IMR-90 (cell line): Measurements from ENCODE around the gene CCDC18. TPM values are rescaled to one million over a fixed set of nuclear protein-coding genes. Genes with fewer than 3 reads are reported as not detected.
A peak's percentile ranks its signal among the peaks of the same experiment; 100 is the strongest.

Source experiments
- ATAC-seq: fragments of 200-7000 bp; cut with Tn5 transposase; 2 replicates; pipeline ENCODE4 v1.9.1; 2020; ENCODE audit warnings: low read depth, mild to moderate bottlenecking, moderate library complexity
- BruUV-seq: library from RNA; stranded (reverse); fragments of 400-500 nt; replicated peaks from 2 replicates; lab custom pipeline; 2021; lab: Mats Ljungman, UMichigan
- CTCF ChIA-PET: fragments of 300-600 bp; formaldehyde crosslinking; extraction: SDS; loops from one replicate; lab custom pipeline; 2021; ENCODE audit warnings: antibody characterized with exemption; lab: Yijun Ruan, JAX
- POLR2A ChIA-PET: fragments of 300-600 bp; sonication (Branson Sonifier 250); formaldehyde crosslinking; loops from one replicate; lab custom pipeline; 2022; ENCODE audit warnings: antibody characterized with exemption; ENCODE audit not compliant: unreplicated experiment; lab: Charles Lee
- DNase-seq: peaks from one replicate; pipeline ENCODE4 v3.0.0; 2013
- H2AFZ ChIP-seq: replicated peaks from 2 replicates; pipeline ENCODE3; 2013; ENCODE audit warnings: low read length, mild to moderate bottlenecking; ENCODE audit not compliant: poor library complexity
- H2AK5ac ChIP-seq: 2 replicates; pipeline ENCODE4 v1.6.1; 2013; ENCODE audit warnings: low read depth, low read length, inconsistent platforms
- H2AK9ac ChIP-seq: replicated peaks from 2 replicates; pipeline ENCODE3; 2013; ENCODE audit warnings: mild to moderate bottlenecking, low read depth, low read length, moderate library complexity; ENCODE audit not compliant: poor library complexity
- H2BK120ac ChIP-seq: 2 replicates; pipeline ENCODE4 v1.6.1; 2013; ENCODE audit warnings: low read depth, low read length, inconsistent platforms
- H2BK15ac ChIP-seq: 3 replicates; pipeline ENCODE4 v1.6.1; 2013; ENCODE audit warnings: low read depth, low read length, inconsistent platforms
- H2BK20ac ChIP-seq: 2 replicates; pipeline ENCODE4 v1.6.1; 2013; ENCODE audit warnings: low read depth, mild to moderate bottlenecking, inconsistent platforms, low read length, moderate library complexity
- H2BK5ac ChIP-seq: 2 replicates; pipeline ENCODE4 v1.6.1; 2013; ENCODE audit warnings: mild to moderate bottlenecking, low read depth, low read length, inconsistent platforms; ENCODE audit not compliant: poor library complexity, severe bottlenecking
- H3K14ac ChIP-seq: replicated peaks from 2 replicates; pipeline ENCODE4 v1.6.1; 2013; ENCODE audit warnings: low read depth, low read length, inconsistent platforms
- H3K18ac ChIP-seq: 2 replicates; pipeline ENCODE4 v1.6.1; 2013; ENCODE audit warnings: low read depth, low read length, control low read depth
- H3K23ac ChIP-seq: 2 replicates; pipeline ENCODE4 v1.6.1; 2013; ENCODE audit warnings: low read depth, low read length, inconsistent platforms
- H3K27ac ChIP-seq: 2 replicates; pipeline ENCODE4 v1.5.1; 2013; ENCODE audit warnings: mild to moderate bottlenecking, control low read depth, low read length; ENCODE audit not compliant: insufficient read depth
- H3K27me3 ChIP-seq: 2 replicates; pipeline ENCODE4 v1.6.1; 2013; ENCODE audit warnings: low read length; ENCODE audit not compliant: control insufficient read depth, insufficient read depth
- H3K36me3 ChIP-seq: 2 replicates; pipeline ENCODE4 v1.6.1; 2013; ENCODE audit warnings: low read length, mixed read lengths; ENCODE audit not compliant: control insufficient read depth, insufficient read depth
- H3K4ac ChIP-seq: 2 replicates; pipeline ENCODE4 v1.6.1; 2013; ENCODE audit warnings: low read depth, low read length, inconsistent platforms
- H3K4me1 ChIP-seq: 2 replicates; pipeline ENCODE4 v1.6.1; 2013; ENCODE audit warnings: low read length, mixed read lengths; ENCODE audit not compliant: control insufficient read depth, insufficient read depth
- H3K4me2 ChIP-seq: 2 replicates; pipeline ENCODE4 v1.6.1; 2013; ENCODE audit warnings: low read depth, mild to moderate bottlenecking, control low read depth, low read length, moderate library complexity
- H3K4me3 ChIP-seq: 2 replicates; pipeline ENCODE4 v1.5.1; 2013; ENCODE audit warnings: low read depth, mild to moderate bottlenecking, control low read depth, low read length, moderate library complexity; ENCODE audit not compliant: insufficient read depth
- H3K56ac ChIP-seq: 2 replicates; pipeline ENCODE4 v1.6.1; 2013; ENCODE audit warnings: low read length, inconsistent platforms; ENCODE audit not compliant: insufficient read depth; ENCODE audit errors: extremely low read depth
- H3K79me1 ChIP-seq, 2 experiments: 2 replicates each; pipeline ENCODE4 v1.6.1; 2013; ENCODE audit warnings: low read length in 2 of 2, inconsistent platforms in 1 of 2, low read depth in 1 of 2
- H3K9ac ChIP-seq: 2 replicates; pipeline ENCODE4 v1.6.1; 2013; ENCODE audit warnings: low read depth, low read length, control low read depth
- H3K9me1 ChIP-seq: 2 replicates; pipeline ENCODE4 v1.6.1; 2013; ENCODE audit warnings: low read length, inconsistent platforms; ENCODE audit not compliant: insufficient read depth
- H3K9me3 ChIP-seq: 2 replicates; pipeline ENCODE4 v1.6.1; 2013; ENCODE audit warnings: low read length; ENCODE audit not compliant: control insufficient read depth, insufficient read depth
- H4K20me1 ChIP-seq: 2 replicates; pipeline ENCODE4 v1.6.1; 2013; ENCODE audit warnings: low read length, inconsistent platforms; ENCODE audit not compliant: insufficient read depth
- H4K5ac ChIP-seq: 2 replicates; pipeline ENCODE4 v1.6.1; 2013; ENCODE audit warnings: mild to moderate bottlenecking, low read depth, low read length, control low read depth
- H4K8ac ChIP-seq, 2 experiments: 2 replicates each; pipeline ENCODE4 v1.6.1; 2013; ENCODE audit warnings: low read depth in 2 of 2, low read length in 2 of 2, control low read depth in 1 of 2, inconsistent platforms in 1 of 2
- H4K91ac ChIP-seq: 2 replicates; pipeline ENCODE4 v1.6.1; 2013; ENCODE audit warnings: low read depth, low read length, inconsistent platforms; ENCODE audit not compliant: insufficient read depth
- CEBPB ChIP-seq: IDR thresholded peaks from 2 replicates; pipeline ENCODE4 v1.6.1; 2012; ENCODE audit warnings: low read depth, low read length, improper control_type of control experiment
- FOS ChIP-seq: fragments of 150-350 bp; IDR thresholded peaks from 2 replicates; pipeline ENCODE4 v1.6.1; 2016; ENCODE audit warnings: low read depth, low read length
- NFE2L2 ChIP-seq: fragments of 150-350 bp; IDR thresholded peaks from 2 replicates; pipeline ENCODE4 v1.6.1; 2016; ENCODE audit warnings: low read depth, mild to moderate bottlenecking, low read length
- POLR2A ChIP-seq: IDR thresholded peaks from 2 replicates; pipeline ENCODE4 v1.6.1; 2012; ENCODE audit warnings: mild to moderate bottlenecking, low read depth, low read length
- RAD21 ChIP-seq: IDR thresholded peaks from 2 replicates; pipeline ENCODE4 v1.6.1; 2012; ENCODE audit warnings: low read length, improper control_type of control experiment
- RFX5 ChIP-seq: IDR thresholded peaks from 2 replicates; pipeline ENCODE4 v1.8.0; 2012; ENCODE audit warnings: low read depth, mild to moderate bottlenecking, low read length, moderate library complexity
- USF2 ChIP-seq: fragments of 150-350 bp; IDR thresholded peaks from 2 replicates; pipeline ENCODE4 v1.6.1; 2017; ENCODE audit warnings: mild to moderate bottlenecking, antibody characterized with exemption, low read length, low read depth
- WGBS, 2 experiments: methylation state at CpG; one replicate each; pipeline versions ENCODE4 v1.1.5 to v1.1.7; 2013; ENCODE audit warnings: missing lambda C conversion rate in 2 of 2; ENCODE audit not compliant: insufficient read length in 1 of 2; ENCODE audit errors: extremely low coverage in 2 of 2; 5-methylcytosine and 5-hydroxymethylcytosine counted together
- dilution Hi-C: fragments of 300-500 bp; cut with HindIII; formaldehyde crosslinking; loops from one replicate; pipeline ENCODE4 v1.14.3; 2018; ENCODE audit warnings: low sequenced_read_pairs; ENCODE audit not compliant: unreplicated experiment
- in situ Hi-C: fragments of 300-500 bp; cut with MboI; formaldehyde crosslinking; loops from 3 replicates; pipeline ENCODE4 v1.14.3; 2019; ENCODE audit warnings: low sequenced_read_pairs, inconsistent platforms, mixed read lengths
- intact Hi-C: fragments of 100-400 bp; cut with micrococcal nuclease; formaldehyde crosslinking; loops from 2 replicates; pipeline ENCODE4 v1.10.0; 2022
- polyA plus RNA-seq, 3 experiments: library from polyadenylated mRNA; depleted of rRNA; stranded (reverse); fragments of >200 nt; gene quantifications; 2 replicates each; pipeline ENCODE4 v1.2.3, GENCODE V29; 2012; ENCODE audit warnings: low replicate concordance in 1 of 3
- total RNA-seq: library from RNA; depleted of rRNA; stranded (reverse); fragments of >200 nt; gene quantifications from 2 replicates; pipeline ENCODE4 v1.2.3, GENCODE V29; 2012

CCDC18 gene
- total and polyA plus RNA-seq, 2 of the 4 experiments (the other 2 are of a cell fraction): 5.5 to 7.3 TPM

DNA sequence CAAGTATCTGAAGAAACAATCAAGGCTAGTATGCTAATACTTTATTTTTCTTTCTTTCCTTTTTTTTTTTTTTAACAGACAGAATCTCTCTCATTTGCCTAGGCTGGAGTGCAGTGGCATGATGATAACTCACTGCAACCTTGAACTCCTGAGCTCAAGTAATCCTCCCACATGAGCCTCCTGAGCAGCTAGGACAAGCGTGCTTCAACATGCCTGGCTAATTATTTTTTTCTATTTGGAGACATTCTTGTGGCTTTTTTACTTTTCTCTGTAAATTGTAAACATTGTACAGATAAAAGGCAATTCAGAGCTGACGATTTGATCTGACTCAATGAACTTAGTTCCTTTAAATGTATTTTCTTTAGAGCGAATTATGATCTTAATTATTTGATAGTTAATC is 41.4 kb downstream of the CCDC18 start:
- dilution Hi-C loops (no loop called here), intact Hi-C loops (loop anchor here (1.0 kb wide), 1 partner anchor 16 kb away; no protein-coding TSS in a partner anchor), in situ Hi-C loops (no loop called here)
- Histone ChIP-seq H3K56ac (no peak overlapping the region), H2AK9ac (no peak overlapping the region), H4K91ac (no peak overlapping the region), H2AK5ac (no peak overlapping the region), H4K5ac (no peak overlapping the region), H3K14ac (no peak overlapping the region), H2BK20ac (no peak overlapping the region), H3K27ac (peak overlapping the region; percentile 49; the same call in 1 of the 2 replicates), H3K4me1 (no peaks in the 10 kb centered on the region; the same call in 1 of the 2 replicates), H4K8ac (no peak overlapping the region), H3K79me1 (no peaks in the 10 kb centered on the region), H3K9me1 (0 out of 2 replicates have a peak, but pooled peaks cover 3% of the 10 kb centered on the region), H3K18ac (no peak overlapping the region), H3K36me3 (peaks cover 6% of the 10 kb centered on the region), H3K9me3 (no peaks in the 10 kb centered on the region), H3K27me3 (no peaks in the 10 kb centered on the region), H3K4ac (no peak overlapping the region), H3K4me3 (no peak overlapping the region), H2BK15ac (no peak overlapping the region), H4K20me1 (no peaks in the 10 kb centered on the region), H2BK120ac (no peak overlapping the region), H3K9ac (no peak overlapping the region), H2BK5ac (peak overlapping the region; percentile 2), H2AFZ (no peak overlapping the region), H3K4me2 (no peak overlapping the region), H3K23ac (no peak overlapping the region)
- TF ChIP-seq POLR2A (no peak), RFX5 (no peak), USF2 (no peak), RAD21 (no peak), CEBPB (no peak), NFE2L2 (no peak), FOS (no peak)
- POLR2A ChIA-PET: no interaction called here
- DNase-seq (peak; percentile 20), ATAC-seq (no peak)
- no TSS peak for BruUV-seq
- CTCF ChIA-PET: interaction anchor here (0.6 kb wide), 1 partner anchor 1184 kb away, joined by 4 read pairs; no protein-coding TSS in a partner anchor
- WGBS, 2 experiments: no CpG with 5 or more reads among the region's 3 CpGs
